ENCODE results near the gene CCDC181.
"Not testable (repeated sequence)": the region's sequence is repeated elsewhere in the genome, so short reads cannot be mapped to it uniquely, and the experiment has no call there.

Gene CCDC181

DNA sequence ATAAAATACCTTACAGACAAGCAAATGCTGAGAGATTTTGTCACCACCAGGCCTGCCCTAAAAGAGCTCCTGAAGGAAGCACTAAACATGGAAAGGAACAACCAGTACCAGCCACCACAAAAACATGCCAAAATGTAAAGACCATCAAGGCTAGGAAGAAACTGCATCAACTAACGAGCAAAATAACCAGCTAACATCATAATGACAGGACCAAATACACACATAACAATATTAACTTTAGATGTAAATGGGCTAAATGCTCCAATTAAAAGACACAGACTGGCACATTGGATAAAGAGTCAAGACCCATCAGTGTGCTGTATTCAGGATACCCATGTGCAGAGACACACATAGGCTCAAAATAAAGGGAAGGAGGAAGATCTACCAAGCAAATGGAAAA is 24.7 kb downstream of the CCDC181 start:
- DNase-seq: not testable (repeated sequence)

DNA sequence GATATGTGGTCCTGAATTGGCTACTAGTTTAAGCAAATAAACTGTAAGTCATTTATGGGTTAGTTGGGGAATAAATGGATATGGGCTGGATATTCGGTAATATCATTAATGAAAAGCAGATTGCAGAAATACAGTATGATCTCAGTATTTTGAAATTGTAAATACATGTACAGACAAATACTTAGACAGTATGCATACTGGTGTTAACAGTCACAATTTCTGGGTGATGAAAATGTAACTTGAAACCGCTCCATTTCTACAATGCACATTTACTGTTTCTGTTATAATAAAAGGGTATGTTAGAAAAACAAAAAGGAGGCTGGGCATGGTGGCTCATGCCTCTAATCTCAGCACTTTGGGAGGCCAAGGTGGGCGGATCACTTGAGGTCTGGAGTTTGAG is 31.3 kb downstream of the CCDC181 start:
- DNase-seq: no peak

DNA sequence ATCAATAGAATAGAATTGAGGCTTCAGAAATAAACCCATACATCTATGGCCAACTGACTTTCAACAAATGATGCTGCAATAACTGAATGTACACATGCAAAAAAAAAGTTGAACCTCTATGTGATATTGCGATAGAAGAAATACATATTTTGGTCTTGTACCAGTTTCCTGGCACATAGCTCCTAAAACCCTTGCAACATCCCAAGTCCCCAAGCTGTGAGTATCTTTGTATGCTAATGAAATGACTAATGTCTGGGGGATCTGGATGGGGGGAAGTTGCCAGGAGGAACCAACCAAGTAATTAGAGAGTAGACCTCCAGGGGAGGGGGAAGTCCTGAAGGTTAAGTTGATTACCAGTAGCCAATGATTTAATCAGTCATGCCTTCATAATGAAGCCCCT is 34.9 kb downstream of the CCDC181 start:
- no peak for DNase-seq

DNA sequence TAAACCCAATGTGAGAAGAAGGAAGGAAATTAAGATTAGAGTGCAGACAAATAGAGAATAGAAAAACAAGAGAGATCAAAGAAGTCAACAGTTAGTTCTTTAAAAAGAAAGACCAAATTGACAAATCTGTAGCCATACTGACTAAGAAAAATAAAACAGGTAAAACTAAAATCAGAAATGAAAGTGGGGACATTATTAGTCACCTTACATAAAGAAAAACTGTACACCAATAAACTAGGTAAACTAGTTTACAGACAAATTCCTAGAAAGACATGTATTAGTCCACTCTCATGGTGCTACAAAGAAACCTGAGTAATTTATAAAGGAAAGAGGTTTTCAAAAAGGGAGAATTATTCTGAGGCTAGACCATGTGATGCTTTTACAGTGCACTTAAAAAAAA is 37.0 kb downstream of the CCDC181 start:
- no peak for DNase-seq

DNA sequence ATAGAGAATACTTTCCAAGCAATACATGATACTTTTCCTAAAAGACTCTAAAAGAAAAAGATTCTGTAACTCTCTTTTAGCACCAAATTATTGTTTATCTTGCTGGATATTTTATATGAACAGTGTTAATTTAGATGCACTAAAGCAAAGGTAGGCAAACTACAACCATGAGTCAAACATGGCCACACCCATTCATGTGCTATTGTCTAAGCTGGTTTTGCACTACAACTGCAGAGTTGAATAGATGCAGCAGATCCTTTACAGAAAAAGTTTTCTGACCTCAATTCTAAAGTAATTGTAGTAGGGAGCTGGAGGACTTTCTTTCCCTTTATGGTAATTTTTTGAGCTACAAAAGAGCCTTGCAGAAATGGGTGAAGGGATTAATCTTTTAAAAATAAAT is 39.9 kb downstream of the CCDC181 start:
- DNase-seq: no peak

DNA sequence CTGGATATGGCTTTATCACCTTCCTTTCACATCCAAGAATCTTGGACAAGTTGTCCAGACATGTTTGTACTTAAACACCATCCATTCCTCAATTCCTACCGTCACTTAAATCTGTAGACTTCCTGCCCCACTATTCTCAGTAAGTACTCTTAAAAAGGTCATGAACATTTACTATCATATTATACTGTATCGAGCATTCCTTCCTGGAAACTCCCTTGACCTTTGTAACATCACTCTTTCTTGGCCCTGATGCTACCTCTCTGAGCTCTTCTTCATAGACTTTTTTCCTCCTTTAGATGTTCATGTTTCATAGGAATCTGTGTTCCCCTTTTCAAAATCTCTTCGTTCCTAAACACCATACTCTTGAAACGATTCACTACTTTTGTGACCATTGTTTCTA is 43.8 kb downstream of the CCDC181 start:
- DNase-seq: no peak

DNA sequence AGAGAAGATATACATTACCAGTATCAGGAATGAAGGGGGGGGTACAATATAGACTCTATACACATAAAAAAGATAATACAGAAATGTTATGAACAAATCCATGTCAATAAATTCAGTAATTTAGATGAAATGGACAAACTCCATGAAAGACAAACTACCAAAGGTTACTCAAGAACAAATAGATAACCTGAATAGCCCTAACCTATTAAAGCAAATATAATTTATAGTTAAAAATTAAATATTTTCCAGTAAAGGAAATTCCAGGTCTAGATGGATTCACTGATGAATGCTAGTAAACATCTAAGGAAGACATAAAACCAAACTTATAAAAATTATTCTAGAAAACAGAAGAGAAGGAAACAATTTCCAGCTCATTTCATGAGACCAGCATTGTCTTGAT is 46.1 kb downstream of the CCDC181 start:
- no peak for DNase-seq

DNA sequence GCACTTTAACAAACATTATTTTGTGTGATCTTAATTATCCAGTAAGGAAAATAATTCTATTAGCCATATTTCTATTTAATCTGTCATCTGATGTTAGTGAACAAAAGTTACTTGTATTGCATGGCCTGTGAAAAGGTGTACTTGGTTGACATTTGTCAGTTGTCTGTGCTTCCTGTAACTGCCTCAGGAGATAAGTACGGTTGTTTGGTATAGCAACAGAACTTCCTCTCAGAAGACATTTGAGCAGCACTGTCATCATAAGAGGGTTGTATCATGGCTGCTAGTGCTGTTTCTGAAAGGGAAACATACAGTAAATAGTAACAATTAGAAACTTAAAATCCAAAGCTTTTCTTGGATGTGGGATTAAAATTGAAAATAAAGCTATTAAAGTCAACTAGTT is 55.9 kb downstream of the CCDC181 start:
- DNase-seq: no peak

DNA sequence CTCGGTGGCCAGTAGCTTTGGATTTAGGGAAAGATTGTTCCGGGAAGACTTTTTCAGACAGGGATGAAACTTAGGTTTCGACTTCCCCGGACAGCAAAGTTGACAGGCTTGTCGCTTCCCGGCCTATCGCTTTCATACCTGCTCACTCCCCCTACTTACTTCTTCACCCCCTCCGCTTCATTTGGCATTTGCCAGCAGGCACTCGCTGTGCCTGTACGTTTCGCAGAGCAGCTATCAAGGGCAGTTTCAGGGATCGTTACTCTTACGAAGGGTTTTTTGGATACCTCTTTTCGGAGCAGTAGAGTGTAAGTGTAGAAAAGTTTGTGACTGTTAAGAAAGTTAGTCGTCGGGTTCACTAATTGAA is 58.9 kb downstream of the CCDC181 start:
- peak in 3 of 56 donors; percentile 16 to 31 (median 21) for DNase-seq

DNA sequence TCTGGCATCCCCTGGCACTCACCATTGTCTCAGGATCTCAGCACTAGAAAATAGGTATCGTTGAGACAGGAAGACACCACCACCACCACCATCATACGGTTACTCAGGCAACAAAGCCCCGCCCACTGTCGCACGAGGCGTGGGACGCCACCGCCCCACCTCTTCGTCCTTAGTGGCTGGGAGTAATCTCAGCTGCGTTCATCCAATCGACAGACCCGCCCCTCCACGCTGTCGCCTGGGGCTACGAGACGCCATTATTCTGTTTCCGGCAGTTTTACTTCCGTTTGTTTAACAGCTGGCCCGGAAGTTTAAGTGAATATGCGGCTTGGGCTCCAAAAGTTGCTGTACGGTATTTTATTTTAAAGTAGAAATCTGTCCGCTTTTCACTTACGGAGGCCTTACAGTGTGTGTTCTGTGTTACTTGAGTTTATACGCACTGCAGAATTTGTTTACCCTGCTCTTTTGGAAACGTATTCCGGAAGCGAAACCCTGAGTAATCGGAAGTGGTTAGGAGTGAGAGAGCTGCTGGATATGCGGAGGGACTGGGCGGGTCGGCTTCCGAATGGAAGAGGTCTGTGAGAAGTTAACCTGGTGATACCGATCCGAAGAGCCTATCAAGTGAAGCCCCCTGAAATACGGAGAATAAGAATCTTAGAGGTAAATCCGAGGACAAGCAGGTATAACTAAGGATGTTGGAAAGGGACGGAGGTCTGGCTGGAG is 59.4 kb downstream of the CCDC181 start, which contains the start of the genes BLZF1 and NME7:
BLZF1 (plus strand) TSS at position 510 of the 720 bp plus-strand sequence. CDS start 1,328 bp downstream, outside the sequence.
NME7 (minus strand) TSS at position 112 of the 720 bp plus-strand sequence; CDS start at position 25, 87 bp downstream.
- DNase-seq: peak; percentile 59 to 98 (median 92)

DNA sequence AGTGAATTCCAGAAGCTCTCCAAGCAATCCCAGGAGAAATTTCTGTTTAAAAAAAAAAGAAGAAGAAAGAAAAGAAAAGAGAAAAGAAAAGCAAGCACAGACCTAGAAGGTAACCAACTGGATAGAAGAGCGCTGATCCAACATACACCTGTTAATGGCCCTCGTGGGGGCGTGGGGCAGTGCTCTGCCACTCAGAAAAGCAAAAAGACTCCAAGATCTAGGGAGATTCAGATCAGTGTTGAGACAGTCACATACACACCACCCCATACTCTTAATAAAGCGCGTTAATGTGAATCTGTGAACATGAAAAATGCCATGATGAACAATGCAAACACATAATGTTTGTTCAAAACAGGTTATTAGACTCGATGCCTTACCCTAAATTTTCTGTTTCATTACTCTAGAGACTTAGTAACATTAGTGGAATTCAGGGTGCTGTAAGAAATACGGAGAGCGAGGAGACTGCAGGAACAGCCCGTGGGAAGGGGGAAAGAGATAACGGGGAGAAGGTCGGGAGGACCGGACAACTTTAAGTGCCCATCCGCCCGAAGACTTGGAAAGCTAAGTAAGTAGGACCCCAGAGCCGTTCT is 60.1 kb downstream of the CCDC181 start:
- DNase-seq: no peak

DNA sequence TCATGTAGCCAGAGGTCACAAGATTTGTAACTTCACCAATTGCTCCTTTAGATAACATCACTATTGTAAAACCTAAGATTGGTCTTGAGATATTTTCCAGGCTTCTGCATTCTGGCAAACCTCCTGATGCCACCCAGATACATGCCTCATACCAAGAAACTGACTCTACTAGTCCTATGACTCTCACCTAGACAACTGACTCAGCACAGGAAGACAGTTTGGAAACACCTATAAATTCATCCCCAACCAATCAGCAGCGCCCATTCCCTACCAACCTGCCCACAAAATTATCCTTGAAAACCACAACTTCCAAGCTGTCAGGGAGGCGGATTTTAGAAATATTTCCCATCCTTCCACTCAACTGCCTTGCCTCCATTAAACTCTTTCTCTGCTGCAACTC is 62.3 kb downstream of the CCDC181 start:
- DNase-seq: no peak

DNA sequence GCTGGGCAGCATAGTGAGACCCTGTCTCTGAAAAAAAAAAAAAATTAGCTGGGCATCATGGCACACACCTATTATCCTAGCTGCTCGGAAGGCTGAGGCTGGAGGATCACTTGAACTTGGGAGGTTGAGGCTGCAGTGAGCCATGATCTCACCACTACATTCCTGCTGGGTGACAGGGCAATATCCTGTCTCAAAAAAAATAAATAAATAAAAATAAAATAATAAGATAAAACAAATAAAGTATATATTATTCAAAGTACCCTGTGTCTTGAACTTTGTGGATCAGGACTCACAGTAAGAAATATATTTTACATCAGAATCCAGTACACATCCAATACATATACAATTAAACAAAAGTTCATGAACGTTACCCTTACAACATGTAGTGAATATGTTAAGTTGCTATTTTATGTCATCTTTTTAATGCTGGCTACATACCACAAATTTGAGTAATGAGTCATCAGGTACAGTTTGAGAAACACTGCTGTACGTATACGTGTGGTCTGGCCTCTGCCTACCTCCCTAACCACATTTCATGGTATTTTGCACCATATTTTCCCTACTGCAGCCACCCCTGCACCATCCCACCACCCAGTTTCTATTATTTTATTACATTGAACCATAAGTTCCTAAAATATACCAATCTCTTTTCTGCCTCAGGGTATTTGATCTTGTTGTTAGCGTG is 64.1 kb downstream of the CCDC181 start:
- no peak for DNase-seq

DNA sequence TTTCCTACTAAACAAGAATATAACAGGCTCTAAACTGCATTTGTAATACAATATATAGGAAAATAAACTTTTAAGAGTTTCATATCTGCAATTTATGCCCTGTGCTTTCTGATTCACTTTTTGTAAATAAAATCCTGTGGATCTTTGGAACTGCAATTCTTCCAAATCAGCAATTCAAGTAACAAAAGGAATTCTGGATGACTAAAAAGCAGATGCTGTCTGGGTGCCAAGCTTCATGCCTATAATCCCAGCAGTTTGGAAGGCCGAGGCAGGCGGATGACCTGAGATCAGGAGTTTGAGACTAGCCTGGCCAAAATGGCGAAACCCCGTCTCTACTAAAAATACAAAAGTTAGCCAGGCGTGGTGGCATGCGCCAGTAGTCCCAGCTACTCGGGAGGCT is 66.0 kb downstream of the CCDC181 start:
- DNase-seq: peak in 1 of 56 donors; percentile 1

DNA sequence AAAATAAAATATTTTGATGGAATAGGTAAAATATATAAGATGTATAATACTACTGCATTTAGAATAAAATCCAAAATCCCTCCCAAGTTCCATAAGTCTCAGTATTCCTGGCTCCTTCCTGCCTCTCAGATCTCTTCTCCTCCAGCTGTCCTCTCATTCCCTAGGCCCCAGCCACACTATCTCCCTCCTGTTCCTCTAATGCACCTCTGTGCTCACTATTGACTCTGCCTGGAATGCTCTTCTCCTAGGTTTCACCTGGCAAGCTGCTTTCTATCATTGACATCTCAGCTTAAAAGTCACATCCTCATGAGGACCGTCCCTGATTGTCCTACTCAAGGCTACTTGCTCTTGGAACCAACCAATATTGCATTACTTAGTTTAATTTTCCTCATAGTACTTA is 66.9 kb downstream of the CCDC181 start:
- DNase-seq: no peak

DNA sequence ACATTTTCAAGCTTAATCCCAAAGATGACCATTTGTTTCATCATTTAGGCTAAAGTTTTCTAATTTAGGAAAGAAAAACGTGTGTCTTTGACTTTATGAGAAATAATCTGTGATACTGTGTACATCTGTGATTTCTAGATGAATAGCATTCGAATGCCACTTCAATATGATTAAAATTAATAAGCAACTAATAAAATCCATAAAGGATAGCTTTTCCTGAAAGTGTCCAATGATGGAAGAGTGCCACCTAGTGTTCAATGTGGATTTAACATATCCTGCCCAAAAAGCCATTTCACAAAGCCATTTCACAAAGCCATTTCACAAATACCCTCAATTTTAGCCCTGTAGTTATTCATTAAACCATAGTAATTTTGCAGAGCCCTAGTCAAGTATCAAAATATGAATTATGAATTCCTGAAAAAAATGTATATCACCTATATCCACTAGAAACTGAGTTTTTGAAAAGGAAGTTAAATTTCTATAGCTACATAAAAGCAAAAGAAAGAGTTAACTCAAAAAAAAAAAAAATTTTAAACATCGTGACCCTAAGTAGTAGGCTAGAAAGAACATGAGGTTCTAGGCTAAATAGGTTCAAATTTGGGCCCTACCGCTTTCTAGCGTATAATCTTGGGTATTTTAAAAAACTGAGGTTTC is 78.8 kb downstream of the CCDC181 start:
- DNase-seq: peak in 5 of 56 donors; percentile 0 to 53 (median 3)

DNA sequence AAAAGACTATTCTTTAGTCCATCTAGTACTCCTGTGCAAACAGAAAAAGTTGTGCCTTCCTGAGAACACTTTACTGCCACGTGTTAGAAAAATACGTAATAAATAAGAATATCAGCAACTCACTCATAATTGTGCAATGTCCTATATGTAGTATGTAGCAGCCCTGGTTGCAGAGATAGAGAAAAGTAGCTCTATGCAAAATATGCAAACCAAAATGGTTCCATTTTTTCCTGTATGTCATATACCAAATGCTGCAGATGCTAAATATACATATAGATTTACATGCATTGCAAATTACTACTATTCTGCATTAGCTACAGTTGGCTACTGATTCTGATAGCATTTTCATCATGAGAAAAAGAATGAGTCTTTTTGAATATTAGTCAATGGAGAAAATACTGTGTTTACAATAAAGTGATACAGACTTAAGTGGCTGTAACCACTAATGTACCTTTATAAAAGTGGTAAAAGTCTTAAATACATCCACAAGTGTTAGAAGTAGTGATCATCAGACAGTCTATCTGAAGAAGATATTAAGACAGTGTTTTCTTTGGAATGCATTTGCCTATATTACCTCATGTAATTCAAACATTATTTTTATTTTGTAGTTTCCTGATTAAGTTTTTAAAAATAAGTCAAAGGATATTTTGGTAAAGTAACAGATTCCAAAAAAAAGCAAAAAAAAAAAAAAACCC is 79.4 kb downstream of the CCDC181 start:
- DNase-seq: no peak

DNA sequence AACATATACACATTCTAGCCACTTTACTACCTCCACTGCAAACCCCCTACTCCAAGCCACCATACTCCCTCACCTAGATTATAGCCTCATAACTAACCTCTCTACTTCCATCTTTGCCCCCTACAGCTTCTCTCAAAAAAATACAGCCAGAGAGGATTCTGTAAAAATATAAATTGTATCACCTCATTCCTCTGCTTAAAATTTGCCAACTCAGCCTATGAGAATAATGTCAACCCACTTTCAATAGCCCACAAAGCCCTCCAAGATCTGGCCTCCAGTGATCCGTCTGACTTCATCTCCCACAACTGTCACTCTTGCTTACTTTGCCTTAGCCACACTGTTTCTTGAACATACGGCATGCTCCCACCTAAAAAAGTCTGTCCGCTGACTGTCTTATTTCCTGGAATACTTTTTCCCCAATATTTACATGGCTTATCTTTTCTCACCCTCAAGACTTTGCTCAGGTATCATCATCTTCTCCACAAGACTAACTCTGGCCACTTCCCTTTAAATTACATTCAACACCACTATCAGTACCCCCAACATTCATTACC is 81.2 kb downstream of the CCDC181 start:
- no peak for DNase-seq

DNA sequence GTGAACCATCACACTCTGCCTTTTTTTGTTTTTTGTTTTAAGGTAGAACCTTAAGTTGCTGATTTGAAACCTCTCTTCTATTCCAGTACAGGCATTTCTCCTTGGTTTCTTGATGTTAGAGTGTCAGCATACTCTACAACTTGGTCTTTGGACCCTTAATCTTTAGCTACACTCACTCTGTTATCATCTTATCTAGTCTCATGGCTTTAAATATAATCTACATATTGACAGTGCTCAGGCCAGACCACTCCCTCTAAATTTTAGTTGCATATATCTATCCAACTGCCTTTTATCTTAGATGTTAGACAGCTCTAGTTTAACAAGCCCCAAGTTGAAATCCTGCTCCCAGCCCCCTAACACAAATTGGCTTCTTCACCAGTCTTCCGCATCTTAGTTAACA is 81.8 kb downstream of the CCDC181 start:
- no peak for DNase-seq
